ENCODE results near the gene FGL2.
"Not testable (repeated sequence)": the region's sequence is repeated elsewhere in the genome, so short reads cannot be mapped to it uniquely, and the experiment has no call there.

The FGL2 gene, protein sequence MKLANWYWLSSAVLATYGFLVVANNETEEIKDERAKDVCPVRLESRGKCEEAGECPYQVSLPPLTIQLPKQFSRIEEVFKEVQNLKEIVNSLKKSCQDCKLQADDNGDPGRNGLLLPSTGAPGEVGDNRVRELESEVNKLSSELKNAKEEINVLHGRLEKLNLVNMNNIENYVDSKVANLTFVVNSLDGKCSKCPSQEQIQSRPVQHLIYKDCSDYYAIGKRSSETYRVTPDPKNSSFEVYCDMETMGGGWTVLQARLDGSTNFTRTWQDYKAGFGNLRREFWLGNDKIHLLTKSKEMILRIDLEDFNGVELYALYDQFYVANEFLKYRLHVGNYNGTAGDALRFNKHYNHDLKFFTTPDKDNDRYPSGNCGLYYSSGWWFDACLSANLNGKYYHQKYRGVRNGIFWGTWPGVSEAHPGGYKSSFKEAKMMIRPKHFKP

GRCh38 chr7:77199013-77199966, at the start of gene FGL2:
TSS of gene FGL2 (minus strand) at chr7:77199819. CDS start at chr7:77199793, 26 bp downstream.
- peak; percentile 30 for DNase-seq (ENCODE audit: low spot score)

DNA sequence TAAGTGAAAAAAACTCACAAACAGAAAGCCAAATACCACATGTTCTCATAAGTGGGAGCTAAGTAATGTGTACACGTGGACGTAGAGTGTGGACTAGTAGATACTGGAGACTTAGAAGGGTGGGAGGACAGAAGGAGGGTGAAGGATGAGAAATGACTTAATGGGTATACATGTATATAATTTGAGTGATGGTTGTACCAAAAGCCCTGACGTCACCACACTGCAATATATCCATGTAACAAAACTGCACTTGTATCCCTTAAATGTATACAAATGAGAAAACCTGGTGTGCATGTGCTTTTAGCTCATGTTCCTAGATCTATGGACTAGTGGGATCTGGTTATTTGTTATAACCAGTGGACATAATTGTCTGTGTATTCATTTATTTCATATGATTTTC, 48.5 kb upstream of the FGL2 start:
- no peak for DNase-seq (ENCODE audit: low spot score)

- peak; percentile 91 for DNase-seq (ENCODE audit: low spot score)
Measured at GRCh38 chr7:77247206-77247850, 47.7 kb upstream of the FGL2 start.

GRCh38 chr7:77246026-77246640, 46.5 kb upstream of the FGL2 start:
- DNase-seq (ENCODE audit: low spot score), result no peak

DNA sequence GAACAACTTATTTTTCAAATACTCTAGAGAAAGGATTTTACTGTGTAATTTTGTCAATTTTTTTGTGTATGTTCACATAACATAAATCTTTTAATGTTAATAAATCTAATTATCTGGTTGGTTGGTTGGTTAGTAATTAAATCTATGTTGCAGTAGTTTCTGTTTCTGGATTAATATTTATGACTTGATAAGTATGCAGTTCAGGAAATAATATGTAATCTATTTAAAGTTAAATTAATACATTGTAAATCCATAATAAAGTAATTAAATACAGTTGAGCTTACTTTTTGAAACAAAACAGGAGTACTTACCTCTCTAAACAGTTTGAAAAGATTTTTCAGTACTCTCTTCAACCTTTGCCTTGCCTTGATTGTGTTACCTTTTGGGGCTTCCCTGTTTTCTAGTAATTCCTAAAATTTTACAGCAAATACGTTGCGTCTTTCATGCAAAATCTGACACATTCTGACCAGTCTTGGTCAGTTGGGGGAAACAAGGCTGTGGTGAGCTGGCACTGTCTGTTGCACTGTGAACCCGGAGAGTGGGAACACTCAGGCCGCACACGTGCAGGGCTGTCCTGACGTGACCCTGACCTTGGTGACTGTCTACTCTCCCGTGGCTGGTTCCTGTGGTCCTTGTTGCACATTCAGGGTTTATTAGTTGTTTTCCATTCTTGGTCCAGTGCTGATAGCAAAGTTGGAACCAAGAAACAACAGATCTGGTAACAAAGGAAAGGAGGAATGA, 45.6 kb upstream of the FGL2 start:
- DNase-seq (ENCODE audit: low spot score), result no peak

DNA sequence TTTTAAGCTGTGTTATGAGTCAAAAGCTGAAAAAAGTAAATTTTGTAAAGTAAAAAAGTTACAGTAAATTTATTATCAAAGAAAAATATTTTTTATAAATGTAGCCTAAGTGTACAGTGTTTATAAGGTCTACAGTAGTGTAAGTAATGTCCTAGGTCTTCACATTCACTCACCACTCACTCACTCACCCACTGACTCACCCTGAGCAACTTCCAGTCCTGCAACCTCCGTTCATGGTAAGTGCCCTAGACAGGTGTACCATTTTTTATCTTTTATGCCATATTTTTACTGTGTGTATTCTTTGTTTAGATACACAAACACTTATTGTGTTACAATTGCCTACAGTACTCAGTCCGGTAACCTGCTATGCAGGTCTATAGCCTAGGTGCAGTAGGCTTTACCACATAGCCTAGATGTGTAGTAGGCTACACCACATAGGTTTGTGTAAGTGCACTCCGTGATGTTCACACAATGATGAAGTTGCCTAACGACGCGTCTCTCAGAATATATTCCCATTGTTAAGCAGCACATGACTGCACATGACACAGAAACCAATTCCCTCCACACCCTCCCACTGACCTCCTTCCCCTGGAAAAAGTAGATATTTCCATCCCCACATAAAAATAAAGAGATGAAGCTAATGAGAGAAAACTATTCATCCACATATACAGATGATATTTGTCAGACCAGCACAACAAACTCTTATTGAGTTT, 44.8 kb upstream of the FGL2 start:
- no peak for DNase-seq (ENCODE audit: low spot score)

GRCh38 chr7:77242554-77242953, 42.9 kb upstream of the FGL2 start:
- no peak for DNase-seq (ENCODE audit: low spot score)

DNA sequence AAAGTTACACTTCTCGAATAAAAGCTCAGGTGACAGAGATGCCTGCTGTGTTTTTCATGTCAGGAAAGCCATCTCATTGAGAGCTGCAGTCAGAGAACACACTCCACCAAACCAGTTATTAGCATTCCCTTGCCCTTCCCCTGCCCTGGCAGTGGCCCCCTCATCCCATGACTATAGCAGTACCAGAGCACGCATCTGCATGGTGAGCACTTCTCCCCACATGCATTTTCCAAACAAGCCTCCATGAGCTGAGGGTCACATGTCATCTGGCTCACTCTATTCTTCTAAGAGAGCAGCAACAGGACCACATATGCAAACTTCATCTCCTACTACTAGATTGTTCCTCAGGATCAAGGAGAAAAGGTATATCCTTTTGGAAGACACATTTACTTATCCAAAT, 42.4 kb upstream of the FGL2 start:
- no peak for DNase-seq (ENCODE audit: low spot score)

DNA sequence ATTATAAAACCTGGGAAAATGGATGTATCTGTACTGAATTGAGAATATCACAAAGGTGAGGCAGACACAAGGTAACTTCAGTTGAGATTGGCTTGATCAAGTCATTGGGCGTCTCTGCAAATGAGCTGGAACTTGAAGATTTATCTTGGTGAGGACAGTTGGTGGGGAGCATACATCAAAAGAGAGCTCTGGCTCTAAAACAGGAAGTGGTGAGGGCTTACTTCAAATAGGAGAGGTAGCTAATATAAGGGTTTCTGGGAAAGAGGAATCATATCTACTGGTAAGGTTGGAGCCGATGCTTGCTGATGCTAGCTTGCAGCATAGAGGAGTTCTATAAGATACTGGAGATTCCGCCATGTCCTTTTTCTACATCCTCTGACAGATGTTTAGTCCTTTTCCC, 39.9 kb upstream of the FGL2 start:
- no peak for DNase-seq (ENCODE audit: low spot score)

DNA sequence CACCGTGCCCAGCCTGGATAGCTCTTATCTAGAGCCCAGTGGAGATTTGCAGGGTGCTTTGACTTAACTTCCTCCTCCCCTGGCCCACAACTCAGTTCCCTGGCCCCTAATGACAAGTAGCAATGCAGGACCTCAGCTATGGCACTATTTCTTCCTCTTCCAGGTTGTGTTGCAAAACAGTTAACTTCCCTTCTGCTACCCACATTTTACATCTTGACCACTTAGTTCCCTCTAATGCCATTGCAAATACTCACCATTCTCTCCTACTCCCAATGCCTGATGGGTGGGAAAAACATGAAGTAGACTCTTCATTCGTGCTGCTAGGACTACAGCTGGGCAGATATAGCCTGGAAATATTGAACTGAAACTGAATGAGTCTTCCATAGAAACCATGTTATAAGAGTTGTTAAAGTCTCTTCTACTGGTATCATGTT, 39.1 kb upstream of the FGL2 start:
- no peak for DNase-seq (ENCODE audit: low spot score)

DNA sequence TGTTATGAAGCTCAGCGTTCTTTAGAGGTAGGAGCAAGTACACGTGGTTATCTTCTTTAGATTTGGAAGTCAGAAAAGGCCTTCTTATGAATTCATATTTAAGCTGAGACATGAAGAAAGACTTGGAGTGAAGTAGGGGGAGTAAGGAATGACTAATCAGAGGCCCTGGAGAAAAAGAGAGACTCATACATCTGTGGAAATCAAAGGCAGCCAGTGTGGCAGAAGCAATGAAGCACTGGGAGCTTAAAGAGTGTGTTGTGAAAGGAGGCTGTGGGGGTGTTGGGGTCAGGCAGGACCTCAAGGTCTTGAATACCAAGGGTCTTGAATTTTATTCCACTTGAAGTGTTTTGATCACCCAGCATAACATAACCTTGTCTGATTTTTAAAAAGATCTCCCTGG, 35.7 kb upstream of the FGL2 start:
- DNase-seq (ENCODE audit: low spot score), result no peak

- DNase-seq (ENCODE audit: low spot score), result no peak
Measured at GRCh38 chr7:77232467-77232866, 32.8 kb upstream of the FGL2 start.

GRCh38 chr7:77228795-77229194, 29.2 kb upstream of the FGL2 start:
- DNase-seq (ENCODE audit: low spot score), result not testable (repeated sequence)

- no peak for DNase-seq (ENCODE audit: low spot score)
Measured at GRCh38 chr7:77226357-77226839, 26.8 kb upstream of the FGL2 start.

- no peak for DNase-seq (ENCODE audit: low spot score)
Measured at GRCh38 chr7:77223261-77223660, 23.6 kb upstream of the FGL2 start.

- DNase-seq (ENCODE audit: low spot score), result no peak
Measured at GRCh38 chr7:77222819-77223218, 23.2 kb upstream of the FGL2 start.

DNA sequence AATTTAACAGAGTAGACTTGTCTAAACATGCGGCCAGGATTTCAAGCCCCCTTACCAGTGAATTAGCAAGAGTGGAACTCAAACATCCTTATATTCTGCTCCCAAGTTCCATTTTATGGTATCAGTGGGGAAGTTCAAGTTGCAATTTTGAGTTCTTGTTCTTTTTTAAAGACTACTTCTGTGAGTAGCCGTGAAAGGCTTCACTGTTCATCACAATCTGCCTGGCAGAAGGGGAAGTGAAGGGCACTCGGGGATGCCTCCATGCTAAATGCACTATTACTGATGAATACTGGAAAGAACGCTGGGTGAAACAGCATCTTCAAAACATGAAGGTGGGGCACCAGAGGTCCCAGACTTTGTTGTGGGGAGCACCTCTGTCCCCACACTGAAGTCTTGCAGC, 22.4 kb upstream of the FGL2 start:
- no peak for DNase-seq (ENCODE audit: low spot score)

DNA sequence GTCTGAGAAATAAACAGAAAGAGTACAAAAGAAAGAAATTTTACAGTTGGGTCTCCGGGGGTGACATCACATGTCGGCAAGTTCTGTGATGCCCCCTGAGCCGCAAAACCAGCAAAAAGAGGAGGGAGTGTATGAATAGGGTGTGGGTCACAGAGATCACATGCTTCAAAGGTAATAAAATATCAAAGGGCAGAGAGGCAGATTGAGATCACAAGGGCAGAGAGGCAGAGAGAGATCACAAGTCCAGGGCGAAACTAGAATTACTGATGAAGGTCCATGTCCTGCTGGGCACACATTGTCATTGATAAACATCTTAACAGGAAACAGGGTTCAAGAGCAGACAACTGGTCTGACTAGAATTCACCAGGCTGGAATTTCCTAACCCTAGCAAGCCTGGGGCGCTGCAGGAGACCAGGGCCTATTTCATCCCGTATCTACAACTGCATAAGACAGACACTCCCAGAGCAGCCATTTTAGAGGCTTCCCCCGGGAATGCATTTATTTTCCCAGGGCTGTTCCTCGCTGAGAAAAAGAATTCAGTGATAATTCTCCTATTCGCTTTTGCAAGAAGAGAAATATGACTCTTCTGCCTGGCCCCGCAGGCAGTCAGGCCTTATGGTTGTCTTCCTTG, 20.2 kb upstream of the FGL2 start:
- DNase-seq (ENCODE audit: low spot score), result not testable (repeated sequence)

DNA sequence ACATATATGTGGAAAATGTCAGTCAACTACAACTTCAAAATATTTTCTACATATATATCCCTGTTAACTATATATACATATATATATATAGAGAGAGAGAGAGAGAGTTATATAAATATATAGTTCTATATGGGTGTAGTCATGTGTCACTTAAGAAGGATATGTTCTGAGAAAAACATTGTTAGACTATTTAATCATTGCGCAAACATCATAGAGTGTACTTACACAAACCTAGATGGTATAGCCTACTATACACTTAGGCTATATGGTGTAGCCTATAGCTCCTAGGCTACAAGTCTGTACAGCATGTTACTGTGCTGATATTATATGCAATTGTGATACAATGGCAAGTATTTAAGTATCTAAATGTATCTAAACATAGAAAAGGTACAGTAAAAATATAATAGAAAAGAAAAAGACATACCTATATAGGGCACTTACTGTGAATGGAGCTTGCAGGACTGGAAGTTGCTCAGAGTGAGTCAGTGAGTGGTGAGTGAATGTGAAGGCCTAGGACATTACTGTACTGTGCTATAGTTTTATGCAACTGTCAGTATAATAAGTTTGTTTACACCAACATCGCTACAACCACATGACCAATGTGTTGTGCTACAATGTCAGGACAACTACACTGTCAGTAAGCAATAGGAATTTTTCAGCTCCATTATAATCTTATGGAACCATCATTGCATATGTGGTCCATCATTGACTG, 18.0 kb upstream of the FGL2 start:
- DNase-seq (ENCODE audit: low spot score), result no peak

Measured in activated CD4-positive, alpha-beta T cell treated with anti-CD3 and anti-CD28 coated beads, Interleukin-2, Interleukin-4, amounts not matched to agents 100 ng/mL and 50 ng/mL, durations not matched to agents 16 hours and 8 hours (primary cell).